ENCODE data around the gene VAPA. TPM values are rescaled to one million over a fixed set of nuclear protein-coding genes. Genes with fewer than 3 reads are reported as not detected.

Gene VAPA
- polyA plus RNA-seq, 1 of the 3 experiments (the other 2 are of a cell fraction) = 109 TPM

DNA sequence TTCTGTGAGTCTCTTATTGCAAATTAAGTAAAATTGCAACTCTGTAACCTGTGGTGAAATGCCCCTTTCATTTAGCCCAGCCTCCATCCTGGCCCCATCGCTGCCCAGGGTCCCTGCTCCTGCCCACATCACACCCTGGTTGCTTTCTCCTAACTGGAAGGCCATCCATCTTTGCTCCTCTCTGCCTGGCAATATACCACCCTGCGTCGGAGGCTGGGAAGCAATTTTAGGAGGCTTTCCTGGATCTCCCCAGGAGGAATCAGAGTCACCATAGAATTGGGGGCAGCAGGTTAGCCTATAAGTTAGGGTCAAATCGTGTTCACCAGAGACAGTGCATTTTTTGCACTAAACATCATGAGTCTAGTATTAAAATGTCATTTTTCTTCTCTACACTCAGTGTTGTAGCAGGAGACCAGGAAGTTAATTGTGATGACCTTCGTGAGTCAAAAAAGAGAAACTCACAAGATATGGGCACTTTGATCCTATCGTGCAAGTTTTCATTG, 42.5 kb upstream of the VAPA start:
- CTCF ChIA-PET = no interaction called here

DNA sequence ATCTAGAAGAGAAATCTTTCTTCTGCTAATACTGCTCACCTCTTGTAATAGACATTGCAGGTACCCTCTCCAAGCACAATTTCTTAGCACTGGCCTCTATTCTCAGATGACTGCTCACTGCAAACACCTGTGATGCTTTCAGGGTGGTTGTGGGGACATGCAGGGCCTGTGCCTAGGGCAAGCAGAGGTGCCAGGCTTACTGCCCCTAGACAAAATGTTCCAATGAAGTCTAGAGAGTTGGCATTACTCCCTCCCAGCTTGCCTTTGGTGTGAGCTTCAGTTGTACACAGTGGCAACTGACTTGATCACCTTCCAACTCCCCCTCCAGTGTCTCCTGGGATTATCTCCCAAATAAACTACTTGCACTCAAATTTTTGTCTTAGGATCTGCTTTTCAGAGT, 41.0 kb upstream of the VAPA start:
- Histone ChIP-seq H3K9me3 (no peaks in the 10 kb centered on the region), H3K27ac (ENCODE audit: low read depth in 2 of 2, low read length in 1 of 2) (no peak overlapping the region), H3K4me2 (no peak overlapping the region), H3K4me3 (ENCODE audit: low read depth in 2 of 2, low read length in 1 of 2) (no peak overlapping the region), H4K20me1 (ENCODE audit: insufficient read depth) (no peaks in the 10 kb centered on the region), H3K9ac (no peak overlapping the region), H3K4me1 (ENCODE audit: control insufficient read depth in 1 of 2, insufficient read depth in 2 of 2, low read depth in 1 of 2, low read length in 1 of 2) (peaks cover 20 to 35% of the 10 kb centered on the region in 2 experiments), H3K9me2 (no peaks in the 10 kb centered on the region), H3K79me2 (ENCODE audit: insufficient read depth) (no peaks in the 10 kb centered on the region), H3F3A (replicated peaks; ENCODE audit: insufficient read depth) (peaks cover 34% of the 10 kb centered on the region), H2AFZ (ENCODE audit: low read depth) (no peak overlapping the region), H3K27me3 (ENCODE audit: insufficient read depth) (no peaks in the 10 kb centered on the region), H3K36me3 (replicated peaks in 1 of 2; ENCODE audit: control insufficient read depth in 1 of 2, insufficient read depth in 2 of 2, low read length in 1 of 2) (no peaks in the 10 kb centered on the region)
- ChIA-PET POLR2A (no interaction called here), CTCF (no interaction called here)
- DNase-seq = no peak
- no peak for TF ChIP-seq SIN3A (IDR thresholded peaks at IDR 0.05; ENCODE audit: borderline replicate concordance, low read depth, low read length)
- TF ChIP-seq FOXJ3 (CRISPR knock-in tag; IDR thresholded peaks at IDR 0.05) = no peak
- TF ChIP-seq, protein P1, sequence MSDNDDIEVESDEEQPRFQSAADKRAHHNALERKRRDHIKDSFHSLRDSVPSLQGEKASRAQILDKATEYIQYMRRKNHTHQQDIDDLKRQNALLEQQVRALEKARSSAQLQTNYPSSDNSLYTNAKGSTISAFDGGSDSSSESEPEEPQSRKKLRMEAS (IDR thresholded peaks at IDR 0.05; ENCODE audit: low read depth) = no peak
- no peak for TF ChIP-seq EP300 (IDR thresholded peaks at IDR 0.05; ENCODE audit: borderline replicate concordance in 1 of 2, low read depth in 1 of 2, low read length in 1 of 2)
- TF ChIP-seq TCF12 (IDR thresholded peaks at IDR 0.05) = no peak
- no peak for TF ChIP-seq EZH2phosphoT487 (IDR thresholded peaks at IDR 0.05; ENCODE audit: borderline replicate concordance, low read depth)
- TF ChIP-seq FOSL2 (IDR thresholded peaks at IDR 0.05; ENCODE audit: borderline replicate concordance, low read depth) = no peak
- TF ChIP-seq NFIC (IDR thresholded peaks at IDR 0.05; ENCODE audit: borderline replicate concordance) = no peak
- no peak for TF ChIP-seq SMC3 (IDR thresholded peaks at IDR 0.05; ENCODE audit: low read depth, low read length)
- no peak for TF ChIP-seq ELF1 (IDR thresholded peaks at IDR 0.05)
- TF ChIP-seq, protein P2, sequence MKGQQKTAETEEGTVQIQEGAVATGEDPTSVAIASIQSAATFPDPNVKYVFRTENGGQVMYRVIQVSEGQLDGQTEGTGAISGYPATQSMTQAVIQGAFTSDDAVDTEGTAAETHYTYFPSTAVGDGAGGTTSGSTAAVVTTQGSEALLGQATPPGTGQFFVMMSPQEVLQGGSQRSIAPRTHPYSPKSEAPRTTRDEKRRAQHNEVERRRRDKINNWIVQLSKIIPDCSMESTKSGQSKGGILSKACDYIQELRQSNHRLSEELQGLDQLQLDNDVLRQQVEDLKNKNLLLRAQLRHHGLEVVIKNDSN (IDR thresholded peaks at IDR 0.05; ENCODE audit: borderline replicate concordance, low read depth) = no peak
- no peak for TF ChIP-seq GABPA (IDR thresholded peaks at IDR 0.05; ENCODE audit: low read depth)
- TF ChIP-seq, protein P3, sequence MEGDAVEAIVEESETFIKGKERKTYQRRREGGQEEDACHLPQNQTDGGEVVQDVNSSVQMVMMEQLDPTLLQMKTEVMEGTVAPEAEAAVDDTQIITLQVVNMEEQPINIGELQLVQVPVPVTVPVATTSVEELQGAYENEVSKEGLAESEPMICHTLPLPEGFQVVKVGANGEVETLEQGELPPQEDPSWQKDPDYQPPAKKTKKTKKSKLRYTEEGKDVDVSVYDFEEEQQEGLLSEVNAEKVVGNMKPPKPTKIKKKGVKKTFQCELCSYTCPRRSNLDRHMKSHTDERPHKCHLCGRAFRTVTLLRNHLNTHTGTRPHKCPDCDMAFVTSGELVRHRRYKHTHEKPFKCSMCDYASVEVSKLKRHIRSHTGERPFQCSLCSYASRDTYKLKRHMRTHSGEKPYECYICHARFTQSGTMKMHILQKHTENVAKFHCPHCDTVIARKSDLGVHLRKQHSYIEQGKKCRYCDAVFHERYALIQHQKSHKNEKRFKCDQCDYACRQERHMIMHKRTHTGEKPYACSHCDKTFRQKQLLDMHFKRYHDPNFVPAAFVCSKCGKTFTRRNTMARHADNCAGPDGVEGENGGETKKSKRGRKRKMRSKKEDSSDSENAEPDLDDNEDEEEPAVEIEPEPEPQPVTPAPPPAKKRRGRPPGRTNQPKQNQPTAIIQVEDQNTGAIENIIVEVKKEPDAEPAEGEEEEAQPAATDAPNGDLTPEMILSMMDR (IDR thresholded peaks at IDR 0.05) = no peak
- TF ChIP-seq, protein P4, sequence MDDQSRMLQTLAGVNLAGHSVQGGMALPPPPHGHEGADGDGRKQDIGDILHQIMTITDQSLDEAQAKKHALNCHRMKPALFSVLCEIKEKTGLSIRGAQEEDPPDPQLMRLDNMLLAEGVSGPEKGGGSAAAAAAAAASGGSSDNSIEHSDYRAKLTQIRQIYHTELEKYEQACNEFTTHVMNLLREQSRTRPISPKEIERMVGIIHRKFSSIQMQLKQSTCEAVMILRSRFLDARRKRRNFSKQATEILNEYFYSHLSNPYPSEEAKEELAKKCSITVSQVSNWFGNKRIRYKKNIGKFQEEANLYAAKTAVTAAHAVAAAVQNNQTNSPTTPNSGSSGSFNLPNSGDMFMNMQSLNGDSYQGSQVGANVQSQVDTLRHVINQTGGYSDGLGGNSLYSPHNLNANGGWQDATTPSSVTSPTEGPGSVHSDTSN (IDR thresholded peaks at IDR 0.05) = no peak
- TF ChIP-seq MEF2A (IDR thresholded peaks at IDR 0.05; ENCODE audit: borderline replicate concordance, low read depth) = no peak

More for the DNA sequence above, 42.5 kb upstream of the VAPA start:
- H3K9me2 ChIP-seq = no peaks in the 10 kb centered on the region
- no peaks in the 10 kb centered on the region for H3K79me2 ChIP-seq (ENCODE audit: insufficient read depth)
- no peak overlapping the region for H3K9ac ChIP-seq
- DNase-seq = no peak
- POLR2A ChIA-PET = no interaction called here
- no peaks in the 10 kb centered on the region for H3K36me3 ChIP-seq (replicated peaks in 1 of 2; ENCODE audit: control insufficient read depth in 1 of 2, insufficient read depth in 2 of 2, low read length in 1 of 2)
- H3K27ac ChIP-seq (ENCODE audit: low read depth in 2 of 2, low read length in 1 of 2) = peak overlapping the region in 1 of 2 experiments; percentile 68; a peak in 1 of 4 replicates
- 90% methylated on average over 6 of the region's 6 CpGs for WGBS (ENCODE audit: low lambda C conversion rate)
- H3K9me3 ChIP-seq = no peaks in the 10 kb centered on the region
- no peaks in the 10 kb centered on the region for H3K27me3 ChIP-seq (ENCODE audit: insufficient read depth)
- H3K4me2 ChIP-seq = no peak overlapping the region
- H3K4me3 ChIP-seq (ENCODE audit: low read depth in 2 of 2, low read length in 1 of 2) = no peak overlapping the region
- H3F3A ChIP-seq (replicated peaks; ENCODE audit: insufficient read depth) = peaks cover 20% of the 10 kb centered on the region
- TF ChIP-seq, protein P1 (IDR thresholded peaks at IDR 0.05; ENCODE audit: low read depth) = no peak
- H2AFZ ChIP-seq (ENCODE audit: low read depth) = peak overlapping the region; percentile 91
- no peaks in the 10 kb centered on the region for H4K20me1 ChIP-seq (ENCODE audit: insufficient read depth)
- peaks cover 20 to 31% of the 10 kb centered on the region in 2 experiments for H3K4me1 ChIP-seq (ENCODE audit: control insufficient read depth in 1 of 2, insufficient read depth in 2 of 2, low read depth in 1 of 2, low read length in 1 of 2)

Data from SK-N-SH (cell line).